ENCODE measurements around the gene ETS2. TPM values are rescaled to one million over a fixed set of nuclear protein-coding genes. Genes with fewer than 3 reads are reported as not detected.

The ETS2 gene
- total RNA-seq, 1 donor from 2014 or later = 43.9 TPM

- H3K27me3 Mint-ChIP-seq = peaks cover 7% of the 10 kb centered on the region
- no peak overlapping the region for H3K4me3 Mint-ChIP-seq (ENCODE audit: low read depth)
- TF ChIP-seq CTCF (IDR thresholded peaks at IDR 0.05; ENCODE audit: unreplicated experiment) = no peak
- H3K27ac Mint-ChIP-seq = peak overlapping the region; percentile 86
- H3K4me1 Mint-ChIP-seq (ENCODE audit: low read depth) = peaks cover 45% of the 10 kb centered on the region
- DNase-seq (ENCODE audit: low spot score, unreplicated experiment) = no peak
- H3K9me3 Mint-ChIP-seq (ENCODE audit: low read depth) = peaks cover 4% of the 10 kb centered on the region
- H3K36me3 Mint-ChIP-seq (ENCODE audit: insufficient read depth) = no peaks in the 10 kb centered on the region
Observed at GRCh38 chr21:38793926-38794713, 11.6 kb upstream of the ETS2 start.

- H3K4me3 Mint-ChIP-seq (ENCODE audit: low read depth) = no peak overlapping the region
- no peaks in the 10 kb centered on the region for H3K36me3 Mint-ChIP-seq (ENCODE audit: insufficient read depth)
- peaks cover 7% of the 10 kb centered on the region for H3K27me3 Mint-ChIP-seq
- H3K27ac Mint-ChIP-seq = peak overlapping the region; percentile 39
- no peak for TF ChIP-seq CTCF (IDR thresholded peaks at IDR 0.05; ENCODE audit: unreplicated experiment)
- H3K9me3 Mint-ChIP-seq (ENCODE audit: low read depth) = peaks cover 4% of the 10 kb centered on the region
- H3K4me1 Mint-ChIP-seq (ENCODE audit: low read depth) = peaks cover 42% of the 10 kb centered on the region
- DNase-seq (ENCODE audit: low spot score, unreplicated experiment) = no peak
Observed at GRCh38 chr21:38794978-38795377, 10.8 kb upstream of the ETS2 start.

GRCh38 chr21:38795475-38795874, 10.3 kb upstream of the ETS2 start:
- H3K36me3 Mint-ChIP-seq (ENCODE audit: insufficient read depth) = no peaks in the 10 kb centered on the region

GRCh38 chr21:38796424-38796823, 9.3 kb upstream of the ETS2 start:
- H3K36me3 Mint-ChIP-seq (ENCODE audit: insufficient read depth) = no peaks in the 10 kb centered on the region
- no peak for DNase-seq (ENCODE audit: low spot score, unreplicated experiment)
- H3K4me3 Mint-ChIP-seq (ENCODE audit: low read depth) = no peak overlapping the region
- peaks cover 7% of the 10 kb centered on the region for H3K27me3 Mint-ChIP-seq
- H3K27ac Mint-ChIP-seq = peak overlapping the region; percentile 65
- peaks cover 40% of the 10 kb centered on the region for H3K4me1 Mint-ChIP-seq (ENCODE audit: low read depth)
- no peak for TF ChIP-seq CTCF (IDR thresholded peaks at IDR 0.05; ENCODE audit: unreplicated experiment)
- peaks cover 2% of the 10 kb centered on the region for H3K9me3 Mint-ChIP-seq (ENCODE audit: low read depth)

More at GRCh38 chr21:38795475-38795874, 10.3 kb upstream of the ETS2 start:
- peaks cover 7% of the 10 kb centered on the region for H3K27me3 Mint-ChIP-seq
- no peak overlapping the region for H3K4me3 Mint-ChIP-seq (ENCODE audit: low read depth)
- H3K27ac Mint-ChIP-seq = no peak overlapping the region
- DNase-seq (ENCODE audit: low spot score, unreplicated experiment) = no peak
- TF ChIP-seq CTCF (IDR thresholded peaks at IDR 0.05; ENCODE audit: unreplicated experiment) = no peak
- peaks cover 4% of the 10 kb centered on the region for H3K9me3 Mint-ChIP-seq (ENCODE audit: low read depth)
- H3K4me1 Mint-ChIP-seq (ENCODE audit: low read depth) = peaks cover 42% of the 10 kb centered on the region

- H3K4me3 Mint-ChIP-seq (ENCODE audit: low read depth) = no peak overlapping the region
- peaks cover 2% of the 10 kb centered on the region for H3K9me3 Mint-ChIP-seq (ENCODE audit: low read depth)
- H3K36me3 Mint-ChIP-seq (ENCODE audit: insufficient read depth) = no peaks in the 10 kb centered on the region
- peaks cover 7% of the 10 kb centered on the region for H3K27me3 Mint-ChIP-seq
- DNase-seq (ENCODE audit: low spot score, unreplicated experiment) = no peak
- no peak for TF ChIP-seq CTCF (IDR thresholded peaks at IDR 0.05; ENCODE audit: unreplicated experiment)
- peak overlapping the region; percentile 81 for H3K27ac Mint-ChIP-seq
- H3K4me1 Mint-ChIP-seq (ENCODE audit: low read depth) = peaks cover 45% of the 10 kb centered on the region
Observed at GRCh38 chr21:38797470-38797869, 8.3 kb upstream of the ETS2 start.

Data from progenitor cell of endocrine pancreas (in vitro differentiated cells).